Measurements from ENCODE around the gene TFIP11. TPM values are rescaled to one million over a fixed set of nuclear protein-coding genes. Genes with fewer than 3 reads are reported as not detected.

TFIP11 gene
- total RNA-seq, 2 donors from 2014 or later: 28.4 to 28.9 TPM

DNA sequence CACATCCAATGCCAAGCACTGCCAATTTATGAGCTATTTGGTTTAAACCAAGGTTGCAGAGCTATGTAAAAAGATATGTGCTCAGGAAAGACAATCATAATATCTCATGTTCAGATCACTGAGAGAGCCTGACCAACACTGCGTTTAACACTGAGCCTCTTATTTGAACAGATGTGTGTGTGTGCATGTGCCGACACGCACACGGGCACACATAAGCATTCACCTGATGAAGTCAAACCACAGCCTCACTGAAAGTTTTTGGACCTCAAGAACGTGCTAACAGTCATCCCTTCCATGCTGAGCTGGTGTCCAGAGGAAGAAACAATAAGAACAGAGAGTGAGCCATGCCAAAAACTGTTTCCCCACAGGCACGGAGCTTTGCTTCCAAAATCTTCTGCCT, 52.1 kb downstream of the TFIP11 start:
- Histone ChIP-seq H3K9me3 (ENCODE audit: control insufficient read depth, low read length) (no peaks in the 10 kb centered on the region), H3K9ac (ENCODE audit: extremely low read depth, low read length, poor library complexity, severe bottlenecking) (no peak overlapping the region), H3K4me1 (ENCODE audit: control insufficient read depth, insufficient read depth, low read length) (peaks cover 7% of the 10 kb centered on the region), H3K4me3 (ENCODE audit: low read length) (no peak overlapping the region), H3K27me3 (ENCODE audit: control insufficient read depth, insufficient read depth, low read length, poor library complexity, severe bottlenecking) (no peaks in the 10 kb centered on the region), H3K36me3 (ENCODE audit: control insufficient read depth, insufficient read depth, low read length) (peaks cover 59% of the 10 kb centered on the region), H3K27ac (ENCODE audit: low read depth, low read length) (no peak overlapping the region)
- no peaks in the 10 kb centered on the region for H3K9me3 Mint-ChIP-seq
- H3K27ac Mint-ChIP-seq: no peak overlapping the region
- H3K36me3 Mint-ChIP-seq (ENCODE audit: low read depth): peaks cover 45% of the 10 kb centered on the region
- WGBS, 2 experiments (ENCODE audit: insufficient coverage in 1 of 2, insufficient read length in 1 of 2): 93 to 100% methylated on average over 6 of the region's 6 CpGs
- TF ChIP-seq, protein P1, sequence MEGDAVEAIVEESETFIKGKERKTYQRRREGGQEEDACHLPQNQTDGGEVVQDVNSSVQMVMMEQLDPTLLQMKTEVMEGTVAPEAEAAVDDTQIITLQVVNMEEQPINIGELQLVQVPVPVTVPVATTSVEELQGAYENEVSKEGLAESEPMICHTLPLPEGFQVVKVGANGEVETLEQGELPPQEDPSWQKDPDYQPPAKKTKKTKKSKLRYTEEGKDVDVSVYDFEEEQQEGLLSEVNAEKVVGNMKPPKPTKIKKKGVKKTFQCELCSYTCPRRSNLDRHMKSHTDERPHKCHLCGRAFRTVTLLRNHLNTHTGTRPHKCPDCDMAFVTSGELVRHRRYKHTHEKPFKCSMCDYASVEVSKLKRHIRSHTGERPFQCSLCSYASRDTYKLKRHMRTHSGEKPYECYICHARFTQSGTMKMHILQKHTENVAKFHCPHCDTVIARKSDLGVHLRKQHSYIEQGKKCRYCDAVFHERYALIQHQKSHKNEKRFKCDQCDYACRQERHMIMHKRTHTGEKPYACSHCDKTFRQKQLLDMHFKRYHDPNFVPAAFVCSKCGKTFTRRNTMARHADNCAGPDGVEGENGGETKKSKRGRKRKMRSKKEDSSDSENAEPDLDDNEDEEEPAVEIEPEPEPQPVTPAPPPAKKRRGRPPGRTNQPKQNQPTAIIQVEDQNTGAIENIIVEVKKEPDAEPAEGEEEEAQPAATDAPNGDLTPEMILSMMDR (conservative IDR thresholded peaks at IDR 0.05): no peak
- H3K4me3 Mint-ChIP-seq: no peak overlapping the region
- no peaks in the 10 kb centered on the region for H3K27me3 Mint-ChIP-seq (ENCODE audit: insufficient read depth)
- no peak for DNase-seq
- peaks cover 6% of the 10 kb centered on the region for H3K4me1 Mint-ChIP-seq

DNA sequence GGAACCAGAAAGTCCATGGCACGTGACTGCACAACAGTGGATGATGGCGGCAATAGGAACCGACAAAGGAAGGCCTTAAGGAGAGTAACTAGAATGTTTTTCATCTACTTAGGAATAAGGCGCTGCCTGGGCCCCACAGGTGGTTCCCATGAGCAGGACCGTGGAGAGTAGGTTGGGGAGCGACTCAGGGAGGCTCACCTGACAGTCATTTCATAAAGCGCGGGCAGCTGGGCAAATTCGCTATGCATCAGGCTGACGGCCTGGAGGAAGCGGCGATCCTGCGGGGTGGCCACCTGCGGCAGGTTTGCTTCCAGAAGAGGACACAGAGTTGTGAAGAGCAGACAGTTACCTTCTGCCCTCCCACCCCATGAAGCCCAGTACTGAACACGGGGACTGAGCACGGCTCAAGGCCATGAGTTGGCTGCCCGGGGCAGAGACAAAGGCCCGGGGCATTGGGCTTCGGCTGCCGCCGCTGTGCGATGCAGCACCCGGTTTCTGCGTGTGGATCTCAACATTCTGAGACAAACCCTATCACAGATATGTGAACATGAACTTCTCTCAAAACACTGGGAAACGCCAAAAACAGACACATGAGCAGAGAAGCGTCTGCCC, 54.5 kb downstream of the TFIP11 start:
- H3K9me3 ChIP-seq (ENCODE audit: control insufficient read depth, low read length): no peaks in the 10 kb centered on the region
- peaks cover 7% of the 10 kb centered on the region for H3K4me1 ChIP-seq (ENCODE audit: control insufficient read depth, insufficient read depth, low read length)
- 94 to 96% methylated on average over 21 to 26 of the region's 26 CpGs for WGBS, 2 experiments (ENCODE audit: insufficient coverage in 1 of 2, insufficient read length in 1 of 2)
- H3K27me3 Mint-ChIP-seq (ENCODE audit: insufficient read depth): no peaks in the 10 kb centered on the region
- H3K9me3 Mint-ChIP-seq: no peaks in the 10 kb centered on the region
- H3K4me3 ChIP-seq (ENCODE audit: low read length): no peak overlapping the region
- H3K4me3 Mint-ChIP-seq: no peak overlapping the region
- DNase-seq: no peak
- TF ChIP-seq, protein P1 (conservative IDR thresholded peaks at IDR 0.05): no peak
- no peak overlapping the region for H3K27ac Mint-ChIP-seq
- H3K36me3 Mint-ChIP-seq (ENCODE audit: low read depth): peaks cover 45% of the 10 kb centered on the region
- H3K9ac ChIP-seq (ENCODE audit: extremely low read depth, low read length, poor library complexity, severe bottlenecking): no peak overlapping the region
- peaks cover 54% of the 10 kb centered on the region for H3K36me3 ChIP-seq (ENCODE audit: control insufficient read depth, insufficient read depth, low read length)
- no peaks in the 10 kb centered on the region for H3K27me3 ChIP-seq (ENCODE audit: control insufficient read depth, insufficient read depth, low read length, poor library complexity, severe bottlenecking)
- H3K27ac ChIP-seq (ENCODE audit: low read depth, low read length): no peak overlapping the region
- peaks cover 6% of the 10 kb centered on the region for H3K4me1 Mint-ChIP-seq

DNA sequence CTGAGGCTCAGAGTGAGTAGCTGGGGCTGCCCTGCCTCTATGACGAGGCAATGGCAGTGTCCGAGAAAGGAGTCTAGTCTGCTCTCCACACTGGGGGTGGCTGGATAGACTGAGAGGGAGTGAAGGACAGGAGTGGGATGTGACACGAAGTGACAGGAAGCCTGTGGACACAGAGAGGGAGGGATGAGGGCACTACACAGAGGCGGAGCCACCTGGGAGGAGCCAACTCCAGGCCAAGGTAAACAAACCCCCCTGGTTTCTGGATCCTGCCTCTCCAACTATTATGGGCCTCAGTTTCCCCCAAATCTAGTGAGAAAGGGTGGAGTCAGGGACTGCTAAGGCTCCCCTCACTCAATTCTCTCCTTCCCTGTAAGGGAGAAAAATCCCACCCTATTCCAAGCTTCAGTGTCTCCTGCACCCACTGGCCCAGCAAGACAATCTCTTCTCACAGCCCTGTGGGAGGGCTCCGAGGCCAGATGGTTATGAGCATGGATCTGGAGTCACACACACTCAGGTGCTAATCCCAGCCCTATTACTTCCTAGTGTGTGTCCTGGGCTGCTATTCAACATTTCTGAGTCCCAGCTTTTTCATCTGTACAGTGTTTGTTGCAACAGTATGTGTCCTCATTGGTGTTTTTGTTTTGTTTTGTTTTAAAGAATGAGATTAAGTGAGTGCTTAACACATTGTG, 58.3 kb downstream of the TFIP11 start:
- H3K4me3 ChIP-seq (ENCODE audit: low read length): no peak overlapping the region
- TF ChIP-seq, protein P1 (conservative IDR thresholded peaks at IDR 0.05): no peak
- Mint-ChIP-seq H3K4me3 (no peak overlapping the region), H3K27me3 (ENCODE audit: insufficient read depth) (no peaks in the 10 kb centered on the region), H3K9me3 (no peaks in the 10 kb centered on the region), H3K36me3 (ENCODE audit: low read depth) (peaks cover 55% of the 10 kb centered on the region), H3K4me1 (peaks cover 7% of the 10 kb centered on the region), H3K27ac (no peak overlapping the region)
- H3K4me1 ChIP-seq (ENCODE audit: control insufficient read depth, insufficient read depth, low read length): no peaks in the 10 kb centered on the region
- no peak overlapping the region for H3K27ac ChIP-seq (ENCODE audit: low read depth, low read length)
- H3K9me3 ChIP-seq (ENCODE audit: control insufficient read depth, low read length): no peaks in the 10 kb centered on the region
- H3K27me3 ChIP-seq (ENCODE audit: control insufficient read depth, insufficient read depth, low read length, poor library complexity, severe bottlenecking): no peaks in the 10 kb centered on the region
- 92 to 100% methylated on average over 3 to 4 of the region's 5 CpGs for WGBS, 2 experiments (ENCODE audit: insufficient coverage in 1 of 2, insufficient read length in 1 of 2)
- H3K9ac ChIP-seq (ENCODE audit: extremely low read depth, low read length, poor library complexity, severe bottlenecking): no peak overlapping the region
- H3K36me3 ChIP-seq (ENCODE audit: control insufficient read depth, insufficient read depth, low read length): peaks cover 33% of the 10 kb centered on the region
- no peak for DNase-seq

All from endodermal cell (in vitro differentiated cells).